HG02571 (cell line): ENCODE measurements around the gene UFD1.

Source experiments
- ATAC-seq: cut with Tn5 transposase; IDR thresholded peaks from one replicate; pipeline ENCODE4 v1.9.1; 2021; ENCODE audit warnings: mild to moderate bottlenecking, moderate library complexity; ENCODE audit not compliant: unreplicated experiment

Gene UFD1, protein sequence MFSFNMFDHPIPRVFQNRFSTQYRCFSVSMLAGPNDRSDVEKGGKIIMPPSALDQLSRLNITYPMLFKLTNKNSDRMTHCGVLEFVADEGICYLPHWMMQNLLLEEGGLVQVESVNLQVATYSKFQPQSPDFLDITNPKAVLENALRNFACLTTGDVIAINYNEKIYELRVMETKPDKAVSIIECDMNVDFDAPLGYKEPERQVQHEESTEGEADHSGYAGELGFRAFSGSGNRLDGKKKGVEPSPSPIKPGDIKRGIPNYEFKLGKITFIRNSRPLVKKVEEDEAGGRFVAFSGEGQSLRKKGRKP

DNA sequence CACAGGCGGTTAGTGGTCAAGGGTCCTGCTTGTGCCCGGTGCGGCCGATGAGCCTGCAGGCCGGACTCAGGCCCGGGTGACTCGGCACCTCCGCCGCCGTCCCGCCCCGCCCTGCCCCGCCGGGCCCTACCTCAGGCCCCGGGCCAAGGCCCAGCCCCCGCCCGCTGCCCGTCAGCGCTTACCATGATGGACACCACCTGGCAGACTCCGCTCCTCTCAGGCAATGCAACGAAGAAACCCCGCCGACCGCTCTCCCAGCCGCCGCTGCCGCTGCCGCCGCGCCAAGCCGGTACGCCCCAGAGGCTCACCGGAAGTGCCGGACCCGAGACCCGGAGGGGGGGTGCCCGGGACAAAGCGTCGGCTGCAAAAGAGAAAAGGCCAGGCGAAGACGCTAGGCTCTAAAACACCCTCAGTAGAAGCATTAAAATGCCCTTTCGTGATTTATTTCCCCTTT, at the start of gene UFD1:
TSS of gene UFD1 (minus strand) at position 293 of the 454 bp plus-strand sequence. CDS start at position 185, 108 bp downstream.
- ATAC-seq = peak; percentile 37

DNA sequence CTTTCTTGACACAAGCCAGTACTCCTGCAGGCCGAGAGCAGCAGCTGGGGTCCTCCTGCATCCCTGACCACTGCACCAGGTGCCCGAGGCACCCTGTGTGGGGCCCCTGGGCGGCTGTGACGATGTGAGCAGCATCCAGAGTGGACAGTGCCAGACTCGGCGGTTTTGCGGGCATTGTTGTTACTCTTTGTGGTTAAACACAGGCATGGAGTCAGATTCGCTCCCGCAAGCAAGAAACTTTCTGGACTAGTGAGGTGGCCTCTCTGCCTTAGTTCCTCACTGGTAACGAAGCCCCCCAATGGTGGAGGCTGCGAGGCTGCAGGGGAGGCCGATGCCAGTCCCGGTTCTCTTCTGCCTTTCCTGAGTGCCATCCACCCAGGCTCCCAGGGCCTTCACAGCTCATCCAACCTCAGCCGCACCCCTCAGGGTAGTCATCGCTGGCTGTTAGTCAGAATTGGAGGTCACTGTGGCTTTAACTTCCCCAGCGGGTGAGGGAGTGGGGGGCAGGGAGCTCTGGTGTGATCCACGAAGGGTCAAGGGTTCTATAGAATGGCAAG, 48.9 kb upstream of the UFD1 start:
- ATAC-seq = no peak

DNA sequence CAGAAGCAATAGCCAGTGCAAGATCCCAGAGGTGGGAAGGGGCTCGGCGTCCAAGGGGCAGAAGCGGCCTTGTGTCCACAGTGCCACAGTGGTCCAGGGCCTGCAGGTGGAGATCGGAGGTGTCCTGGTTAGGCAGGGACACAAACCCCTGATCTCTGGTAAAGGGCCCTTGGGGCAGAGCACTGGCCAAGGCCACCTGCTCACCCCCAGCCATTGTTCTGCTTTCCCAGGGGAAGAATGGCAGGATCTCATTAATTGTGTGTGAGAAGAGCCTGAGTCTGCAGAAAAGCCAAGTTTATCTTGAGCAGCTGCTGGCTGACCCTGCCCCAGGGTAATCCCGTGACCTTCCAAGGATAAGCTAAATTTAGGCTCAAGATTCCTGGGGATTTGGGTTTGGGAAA, 48.3 kb upstream of the UFD1 start:
- no peak for ATAC-seq

DNA sequence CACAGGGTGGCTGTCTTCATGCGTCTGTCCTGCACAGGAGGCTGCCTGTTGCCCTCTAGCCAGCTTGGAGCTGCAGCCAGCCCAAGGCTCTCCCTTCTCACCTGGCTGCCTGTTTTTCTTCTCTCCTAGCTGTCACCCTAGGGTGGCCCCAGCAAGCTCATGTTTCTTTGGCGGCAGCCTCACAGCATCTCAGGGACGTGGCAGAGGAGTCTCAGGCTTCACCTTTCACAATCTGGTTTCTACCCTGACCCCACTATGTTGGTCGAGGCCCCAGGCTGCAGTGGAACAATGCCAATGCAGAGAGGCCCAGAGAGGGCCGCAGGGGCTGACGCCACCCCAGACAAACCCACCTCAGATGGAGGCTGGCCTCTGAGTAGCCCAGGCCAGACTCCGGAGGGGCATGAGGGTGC, 47.7 kb upstream of the UFD1 start:
- no peak for ATAC-seq

DNA sequence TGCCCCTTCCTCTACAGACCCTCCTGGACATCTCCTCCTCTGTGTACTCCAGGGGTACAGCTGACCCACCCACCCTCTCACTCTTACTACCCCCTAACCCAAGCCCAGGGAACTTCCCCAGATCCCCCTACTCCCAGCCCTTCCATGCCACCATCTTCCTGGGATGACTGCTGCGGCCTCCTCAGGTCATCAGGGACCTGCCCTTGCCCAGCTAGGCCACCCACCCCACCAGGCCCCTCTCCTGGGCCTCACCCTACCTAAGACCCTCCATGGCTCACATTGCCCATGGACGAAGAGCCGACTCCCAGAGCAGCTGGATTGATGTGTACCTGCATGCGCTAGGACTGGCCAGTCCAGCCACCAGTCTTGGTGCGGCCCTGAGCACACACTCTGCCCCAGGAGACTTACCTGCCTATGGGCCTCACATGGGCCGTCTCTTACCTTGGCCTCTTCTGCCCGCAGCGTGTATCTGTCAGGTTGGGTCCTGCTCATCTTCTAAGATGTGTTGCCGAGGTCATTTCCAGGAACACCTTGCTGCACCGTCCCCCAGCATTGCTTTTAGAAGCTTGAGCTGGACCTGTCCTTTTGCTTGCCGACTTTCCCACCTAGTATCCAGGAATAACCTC, 47.2 kb upstream of the UFD1 start:
- ATAC-seq = no peak

DNA sequence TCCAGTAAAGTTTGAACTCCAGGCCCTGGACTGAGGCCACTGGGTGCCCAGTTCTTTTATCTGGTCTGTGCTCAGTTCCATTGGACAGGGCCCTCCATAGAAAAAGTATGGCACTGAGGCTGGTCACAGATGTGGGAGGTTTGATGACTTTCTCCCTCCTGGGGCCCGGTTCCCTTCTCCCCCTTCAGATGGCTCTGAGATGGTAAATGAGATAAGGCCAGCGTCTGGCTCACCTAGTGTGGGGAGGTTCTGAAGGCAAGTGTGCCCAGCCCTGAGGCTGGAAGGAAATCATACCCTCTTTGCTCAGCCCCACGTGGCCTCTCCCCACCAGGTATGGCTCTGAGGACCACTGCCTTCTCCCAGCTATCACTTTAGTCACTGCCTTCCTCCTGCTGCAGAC, 46.7 kb upstream of the UFD1 start:
- no peak for ATAC-seq

DNA sequence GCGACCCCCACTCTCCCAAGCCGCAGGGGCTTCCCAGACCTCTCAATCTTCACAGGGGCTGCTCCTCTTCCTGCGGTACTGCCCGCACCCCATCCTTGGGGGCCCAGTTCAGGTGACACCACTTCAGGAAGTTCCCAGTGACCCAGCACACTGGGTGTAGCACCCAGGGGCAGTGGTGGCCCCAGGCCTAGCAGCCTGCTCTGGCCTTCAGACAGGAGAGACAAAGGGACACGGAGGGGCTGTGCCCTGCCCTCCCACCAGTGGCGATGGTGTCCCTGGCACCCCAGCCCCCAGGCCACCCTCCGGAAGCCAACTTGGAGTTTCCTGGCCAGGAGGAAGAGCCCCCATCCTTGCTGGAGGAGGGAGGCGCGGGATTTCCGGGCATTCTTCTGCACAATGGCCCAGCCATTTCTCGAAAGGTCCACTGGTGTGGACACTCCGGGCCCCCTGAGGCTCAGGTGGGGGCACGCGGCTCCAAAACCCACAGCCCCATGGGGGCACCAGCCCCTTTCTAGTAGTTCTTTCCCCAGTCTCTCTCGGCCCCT, 46.2 kb upstream of the UFD1 start:
- ATAC-seq = no peak

DNA sequence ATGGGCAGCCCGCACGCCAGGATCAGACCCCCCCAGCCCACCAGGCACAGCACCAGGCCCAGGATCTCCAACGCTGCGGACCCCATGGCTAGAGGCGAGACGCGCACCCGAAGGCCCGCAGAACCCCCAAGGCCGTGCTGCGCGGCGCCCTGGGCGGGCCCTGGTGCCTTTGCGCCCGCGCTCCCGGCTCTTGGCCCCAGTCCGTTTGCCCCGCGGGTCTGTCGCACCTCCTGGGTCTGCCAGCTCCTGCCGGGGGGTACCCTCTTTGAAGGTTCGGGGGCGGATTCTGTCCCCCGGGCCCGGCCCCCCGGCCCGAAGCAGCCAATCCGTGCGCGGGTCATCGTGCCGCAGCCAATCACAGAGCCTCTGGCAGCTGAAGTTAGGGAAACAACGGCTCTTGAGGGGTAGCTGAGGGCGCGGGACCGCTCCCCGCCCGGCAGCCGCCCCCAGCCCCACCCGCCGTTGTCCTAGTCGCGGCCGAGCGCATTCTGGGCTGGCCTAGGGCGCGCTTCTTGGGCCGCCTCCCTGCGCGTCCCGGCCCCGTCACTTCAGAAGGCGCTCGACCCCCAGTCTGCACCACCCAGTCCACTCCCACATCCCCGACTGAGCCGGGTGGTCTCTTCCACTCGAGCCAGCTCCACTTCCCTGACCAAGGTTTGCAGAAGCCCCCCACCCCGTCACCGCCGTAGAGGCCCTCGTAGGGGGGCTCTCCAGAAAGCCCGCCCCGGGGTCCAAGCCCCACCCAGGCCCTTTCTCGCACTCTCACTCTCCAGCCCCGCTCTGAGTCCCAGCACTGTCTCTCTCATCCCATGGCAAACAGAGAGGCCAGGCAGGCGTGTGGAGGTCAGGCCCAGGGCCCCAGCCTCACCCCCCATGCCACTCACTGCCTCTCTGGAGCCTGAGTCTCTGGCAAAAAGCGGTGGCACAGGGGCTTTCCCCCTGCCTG, 45.5 kb upstream of the UFD1 start, which contains the start of gene CLDN5:
TSS of gene CLDN5 (minus strand) at position 241 of the 946 bp plus-strand sequence. CDS start at position 86, 155 bp downstream.
- no peak for ATAC-seq

DNA sequence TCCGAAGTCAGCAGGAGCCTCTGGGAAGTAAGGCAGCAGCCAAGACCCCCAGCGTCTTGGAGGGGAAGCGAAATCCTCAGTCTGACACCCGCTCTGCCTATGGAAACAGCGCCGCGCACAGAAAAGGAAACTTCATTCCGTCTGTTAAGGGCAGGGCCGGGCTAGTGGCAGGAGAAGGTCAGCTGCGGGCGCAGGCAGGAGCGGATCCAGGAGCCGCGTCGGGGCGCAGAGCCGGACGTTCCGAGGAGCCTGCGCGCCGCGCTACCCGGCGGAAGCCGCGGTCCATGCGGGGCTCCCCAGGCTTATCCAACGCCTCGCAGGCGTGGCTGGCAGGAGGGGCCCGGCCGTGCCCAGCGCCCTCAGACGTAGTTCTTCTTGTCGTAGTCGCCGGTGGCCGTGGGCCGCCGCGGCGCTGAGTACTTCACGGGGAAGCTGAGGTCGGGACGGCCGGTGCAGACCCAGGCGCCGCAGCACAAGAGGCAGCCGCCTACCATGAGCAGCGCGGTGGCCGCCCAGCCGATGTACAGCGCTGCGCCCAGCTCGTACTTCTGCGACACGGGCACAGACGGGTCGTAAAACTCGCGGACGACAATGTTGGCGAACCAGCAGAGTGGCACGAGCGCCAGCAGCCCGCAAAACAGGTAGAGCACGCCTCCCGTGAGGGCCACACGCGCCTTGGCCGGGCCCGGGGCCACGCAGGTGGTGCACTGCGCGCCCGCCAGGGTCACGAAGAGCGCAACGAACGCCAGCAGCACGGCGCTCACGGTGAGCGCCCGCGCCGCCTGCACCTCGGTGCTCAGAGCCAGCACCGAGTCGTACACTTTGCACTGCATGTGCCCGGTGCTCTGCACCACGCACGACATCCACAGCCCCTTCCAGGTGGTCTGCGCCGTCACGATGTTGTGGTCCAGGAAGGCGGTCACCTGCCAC, 44.5 kb upstream of the UFD1 start:
- no peak for ATAC-seq

DNA sequence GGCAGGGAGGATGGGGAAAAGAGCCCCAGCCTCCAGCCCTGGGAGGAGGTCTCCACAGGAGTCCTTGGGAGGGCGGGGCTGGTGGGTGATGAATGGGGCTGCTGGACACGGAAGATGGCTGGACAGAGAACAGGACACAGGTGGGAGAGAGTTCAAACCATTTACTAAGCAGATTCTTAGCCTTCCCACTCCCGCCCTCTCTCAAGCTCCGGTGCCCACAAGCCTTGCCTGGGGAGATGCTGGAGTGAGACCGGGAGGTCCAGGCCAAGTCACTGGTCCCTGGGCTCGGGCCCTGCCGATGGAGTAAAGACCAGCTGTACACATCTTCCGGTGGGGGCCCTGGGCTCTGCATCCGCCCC, 43.9 kb upstream of the UFD1 start:
- ATAC-seq = no peak

DNA sequence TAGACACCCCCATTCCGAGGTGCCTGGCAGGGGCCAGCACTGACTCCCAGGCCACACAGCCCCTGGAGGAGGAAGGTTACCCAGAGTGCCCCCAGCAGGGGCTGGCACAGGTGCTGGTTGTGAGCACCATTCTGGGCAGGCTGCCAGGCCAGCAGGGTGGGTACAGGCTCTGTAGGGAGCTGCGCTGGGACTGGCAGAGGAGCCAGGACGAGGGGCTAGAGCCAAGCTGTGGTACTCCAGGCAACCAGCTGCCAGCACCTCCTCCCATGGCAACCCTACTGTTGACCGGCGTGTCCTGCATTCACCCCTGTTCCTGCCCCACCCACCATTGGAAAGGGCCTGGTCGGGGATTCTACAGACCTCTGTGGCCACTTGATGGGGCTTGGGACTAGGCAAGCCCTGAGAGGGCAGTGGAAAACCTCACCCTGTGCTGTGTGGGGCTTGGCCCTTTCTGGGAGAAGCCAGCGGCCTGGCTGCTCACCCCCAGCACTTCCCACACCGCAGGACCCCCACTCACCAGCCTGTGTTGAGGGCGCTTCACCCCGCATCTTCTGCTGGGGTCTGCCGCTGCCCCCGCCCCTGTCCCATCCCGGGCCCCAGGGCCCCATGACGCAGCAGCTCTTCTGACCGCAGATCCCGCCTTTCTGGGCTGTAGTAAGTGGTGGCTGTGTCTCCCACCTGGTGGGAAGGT, 43.3 kb upstream of the UFD1 start:
- no peak for ATAC-seq

DNA sequence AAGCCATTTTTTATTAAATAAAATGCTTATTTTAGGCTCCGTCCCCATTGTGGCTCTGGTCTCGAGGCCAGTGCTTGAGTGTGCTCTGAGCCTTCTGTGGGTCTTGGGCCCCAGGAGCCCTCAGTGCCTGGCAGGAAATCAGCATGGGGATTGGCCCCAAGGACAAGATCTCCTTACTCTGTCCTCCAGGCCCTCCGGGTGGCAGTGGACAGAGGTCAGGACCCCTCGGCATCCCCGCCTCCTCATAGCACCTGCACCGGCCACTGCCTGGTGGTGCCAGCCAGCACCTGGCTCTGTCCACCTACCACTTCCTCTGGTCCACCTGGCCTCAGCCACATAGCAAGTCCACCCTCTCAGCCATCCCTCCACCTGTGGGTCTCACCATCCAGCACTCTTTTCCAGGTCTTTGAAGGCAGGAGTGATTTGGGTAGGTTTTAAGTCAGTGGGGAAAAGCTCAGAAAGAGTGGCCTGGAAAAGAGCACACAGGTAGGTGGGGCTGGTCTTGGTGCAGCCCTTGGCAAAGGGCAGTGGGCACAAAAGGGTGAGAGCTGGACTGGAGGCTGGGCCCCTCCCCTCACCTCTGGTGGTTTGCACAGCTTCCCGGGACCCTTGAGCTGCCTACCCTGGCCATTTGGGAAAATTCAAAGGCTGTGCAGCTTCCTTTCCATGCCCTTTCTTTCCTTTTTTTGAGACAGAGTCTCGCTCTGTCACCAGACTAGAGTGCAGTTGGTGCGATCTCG, 41.7 kb upstream of the UFD1 start:
- ATAC-seq = no peak

DNA sequence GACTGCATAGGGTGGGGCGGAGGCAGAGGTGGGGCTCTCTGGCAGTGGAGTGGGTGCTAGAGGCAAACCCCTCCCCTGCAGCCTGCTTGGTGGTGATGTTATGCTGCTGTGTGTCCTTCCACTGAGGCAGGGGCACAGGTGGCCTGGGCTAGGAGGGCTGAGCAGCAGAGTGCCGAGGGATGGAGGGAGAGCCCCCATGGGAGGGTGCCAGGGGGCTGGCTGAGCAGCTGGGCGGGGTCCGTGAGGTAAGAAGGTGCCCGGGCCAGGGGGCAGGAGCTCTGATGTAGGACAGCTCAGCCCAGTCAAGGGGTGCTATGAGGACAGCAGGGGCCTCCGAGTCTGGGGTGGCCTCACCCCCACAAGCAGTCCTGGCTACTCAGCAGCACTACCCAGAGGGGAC, 41.0 kb upstream of the UFD1 start:
- no peak for ATAC-seq

DNA sequence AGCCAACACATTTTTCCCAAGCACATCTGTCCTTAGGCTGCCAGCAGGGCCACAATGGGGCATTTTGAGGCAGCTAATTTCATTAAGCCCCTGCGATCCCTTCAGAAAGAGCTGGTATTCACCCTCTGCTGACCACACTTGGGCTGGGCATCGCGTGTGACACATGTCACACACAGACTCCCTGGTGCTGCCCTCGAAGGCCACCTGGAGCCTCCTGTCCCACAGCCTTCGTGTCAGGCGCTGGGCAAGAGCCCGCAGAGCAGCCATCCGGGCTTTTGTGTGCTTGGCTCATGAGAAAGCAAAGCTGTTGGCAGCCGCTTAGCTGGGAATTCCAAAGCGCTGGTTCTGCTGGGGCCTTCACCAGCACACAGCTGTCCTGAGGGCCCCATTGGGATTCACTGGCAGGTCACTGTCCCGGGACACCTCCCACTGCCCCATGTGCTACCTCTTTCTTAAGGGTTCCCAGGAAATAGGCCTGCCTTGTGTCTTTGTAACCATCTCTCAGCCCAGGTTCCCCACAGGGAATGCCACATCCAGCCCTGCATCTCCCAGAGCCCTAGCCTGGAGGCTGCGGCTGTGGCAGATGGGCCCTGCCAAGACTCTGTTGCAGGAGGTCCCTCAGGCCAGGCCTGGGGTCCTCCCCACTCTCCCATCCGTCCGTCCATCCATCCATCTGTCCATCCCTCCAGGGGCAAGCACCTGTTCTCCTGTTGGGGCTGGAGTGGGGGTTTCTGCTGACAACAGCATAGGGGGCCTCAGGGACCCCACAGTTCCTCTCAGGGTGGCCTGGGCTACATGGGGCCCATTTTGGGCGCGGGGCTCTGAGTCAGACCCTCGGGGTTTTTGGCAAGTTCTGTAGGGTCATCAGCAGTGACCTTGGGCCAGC, 40.3 kb upstream of the UFD1 start:
- no peak for ATAC-seq

DNA sequence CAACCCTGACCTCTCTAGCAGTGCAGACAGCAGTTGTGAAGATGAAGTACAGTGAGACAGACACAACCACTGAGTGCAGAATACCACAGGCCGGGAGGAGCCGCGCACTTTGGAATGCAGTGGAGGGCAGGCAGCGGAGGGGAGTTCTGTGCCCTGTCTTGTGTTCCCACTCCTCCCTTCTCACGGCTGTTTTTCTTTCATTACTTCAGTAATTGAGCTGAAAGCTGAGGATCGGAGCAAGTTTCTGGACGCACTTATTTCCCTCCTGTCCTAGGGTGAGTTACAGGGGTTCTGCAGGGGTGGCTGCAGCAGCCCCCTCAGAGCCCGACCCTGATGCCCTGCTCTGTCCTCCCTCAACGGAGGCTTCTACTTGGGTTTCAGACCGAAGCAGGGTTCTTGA, 39.6 kb upstream of the UFD1 start:
- no peak for ATAC-seq

DNA sequence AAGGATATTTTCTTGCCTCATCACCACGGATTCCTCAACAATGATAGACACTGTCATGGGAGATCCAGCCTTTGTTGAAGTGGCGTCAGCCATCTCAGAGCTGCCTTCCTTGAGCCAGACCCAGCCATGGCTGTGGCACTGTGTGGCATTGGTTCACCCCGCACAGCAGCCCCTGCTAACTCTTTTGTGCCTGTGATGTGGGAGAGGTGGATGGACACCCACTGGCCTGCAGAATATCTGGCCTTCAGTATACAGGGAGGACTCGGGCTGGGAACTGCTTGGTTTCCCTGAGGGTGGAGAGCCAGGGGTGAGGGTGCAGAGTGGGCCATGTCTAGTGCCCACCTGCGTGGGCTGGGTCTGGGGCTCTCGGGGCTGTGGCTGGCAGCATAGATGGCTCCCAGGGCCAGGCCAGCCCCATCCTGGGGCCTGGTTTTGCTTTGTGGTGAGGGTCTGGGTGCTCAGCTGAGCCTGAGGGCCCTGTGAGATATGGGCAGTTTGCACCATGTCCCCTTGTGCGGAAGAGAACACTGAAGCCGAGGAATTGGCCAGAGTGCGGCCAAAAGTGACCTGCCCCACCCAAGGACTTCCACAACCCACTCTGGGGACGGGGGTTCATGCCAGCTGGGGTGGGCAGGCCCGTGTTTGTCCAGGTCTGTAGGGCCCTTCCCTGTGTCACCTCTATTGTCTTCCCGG, 39.1 kb upstream of the UFD1 start:
- no peak for ATAC-seq

DNA sequence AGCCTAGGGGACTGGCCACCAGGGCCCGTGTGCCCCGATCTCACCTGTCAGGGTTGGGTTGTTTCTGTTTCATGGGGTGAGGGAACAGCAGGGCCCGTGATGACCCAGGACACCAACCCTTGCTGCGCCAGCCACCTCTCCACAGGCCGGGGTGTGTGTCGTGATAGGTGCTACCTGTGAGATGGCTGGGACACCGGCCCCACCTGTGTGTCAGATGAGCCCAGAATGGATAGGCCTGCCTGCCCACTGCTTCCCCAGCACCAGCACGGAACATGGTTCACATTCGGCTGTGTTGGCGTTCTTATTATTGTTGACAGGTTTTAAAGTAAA, 38.1 kb upstream of the UFD1 start:
- no peak for ATAC-seq
